HepG2 (cell line): ENCODE results near the gene CAT. TPM values are rescaled to one million over a fixed set of nuclear protein-coding genes. Genes with fewer than 3 reads are reported as not detected.
A peak's percentile ranks its signal among the peaks of the same experiment; 100 is the strongest.

ENCODE experiments used
- ELF3 ChIP-seq: IDR thresholded peaks from 2 replicates; pipeline ENCODE4 v1.6.1; 2016; ENCODE audit warnings: missing genetic modification reagents, missing compliant biosample characterization
- JUNB ChIP-seq: sonication (generic); formaldehyde crosslinking; IDR thresholded peaks from 2 replicates; pipeline ENCODE4 v1.8.0; 2022; ENCODE audit warnings: missing genetic modification reagents, mild to moderate bottlenecking, borderline replicate concordance
- KLF9 ChIP-seq: IDR thresholded peaks from 2 replicates; pipeline ENCODE4 v1.6.1; 2016; ENCODE audit warnings: low read depth
- NKX3-1 ChIP-seq: sonication (generic); formaldehyde crosslinking; IDR thresholded peaks from 2 replicates; pipeline ENCODE4 v1.5.0; 2020; ENCODE audit warnings: missing genetic modification reagents
- PCBP1 ChIP-seq: fragments of 200-400 bp; formaldehyde crosslinking; IDR thresholded peaks from 2 replicates; pipeline ENCODE4 v1.6.1; 2017; ENCODE audit warnings: mild to moderate bottlenecking, low read depth, low read length, borderline replicate concordance
- SNAPC2 ChIP-seq: sonication (generic); formaldehyde crosslinking; IDR thresholded peaks from 2 replicates; pipeline ENCODE4 v1.8.1; 2022; ENCODE audit warnings: mild to moderate bottlenecking, missing genetic modification reagents
- SP1 ChIP-seq, 2 experiments: fragments of 450-650 bp in 1 of 2; sonication (generic) in 1 of 2; formaldehyde crosslinking in 1 of 2; IDR thresholded peaks; 2 replicates each; pipeline versions ENCODE4 v1.4.0 to v1.6.1; 2016 to 2020; ENCODE audit warnings: missing genetic modification reagents in 1 of 2
- SP2 ChIP-seq: sonication (generic); formaldehyde crosslinking; IDR thresholded peaks from 2 replicates; pipeline ENCODE4 v1.5.1; 2020; ENCODE audit warnings: mild to moderate bottlenecking, missing genetic modification reagents
- ZFP37 ChIP-seq: sonication (generic); formaldehyde crosslinking; IDR thresholded peaks from 2 replicates; pipeline ENCODE4 v1.4.0; 2020; ENCODE audit warnings: missing genetic modification reagents, borderline replicate concordance
- ZNF205 ChIP-seq: IDR thresholded peaks from 2 replicates; pipeline ENCODE4 v1.6.1; 2018; ENCODE audit warnings: missing biosample characterization, missing genetic modification reagents
- ZNF282 ChIP-seq: fragments of 450-650 bp; IDR thresholded peaks from 2 replicates; pipeline ENCODE4 v1.6.1; 2018; ENCODE audit not compliant: partially characterized antibody
- ZNF567 ChIP-seq: sonication (generic); formaldehyde crosslinking; IDR thresholded peaks from 2 replicates; pipeline ENCODE4 v1.8.1; 2023; ENCODE audit warnings: mild to moderate bottlenecking, missing genetic modification reagents, borderline replicate concordance
- ZNF577 ChIP-seq: sonication (generic); formaldehyde crosslinking; IDR thresholded peaks from 2 replicates; pipeline ENCODE4 v1.4.0; 2020; ENCODE audit warnings: mild to moderate bottlenecking, low read depth, missing genetic modification reagents, borderline replicate concordance
- ZNF614 ChIP-seq: IDR thresholded peaks from 2 replicates; pipeline ENCODE4 v1.6.1; 2018; ENCODE audit warnings: missing biosample characterization, missing genetic modification reagents, inconsistent platforms, borderline replicate concordance
- ZNF616 ChIP-seq: sonication (generic); formaldehyde crosslinking; IDR thresholded peaks from 2 replicates; pipeline ENCODE4 v1.5.0; 2020; ENCODE audit warnings: low read depth, mild to moderate bottlenecking, missing genetic modification reagents
- ZNF747 ChIP-seq: sonication (generic); formaldehyde crosslinking; IDR thresholded peaks from 2 replicates; pipeline ENCODE4 v1.8.1; 2023; ENCODE audit warnings: missing genetic modification reagents, mild to moderate bottlenecking, borderline replicate concordance
- ZNF75D ChIP-seq: sonication (generic); formaldehyde crosslinking; IDR thresholded peaks from 2 replicates; pipeline ENCODE4 v1.8.1; 2023; ENCODE audit warnings: missing genetic modification reagents, mild to moderate bottlenecking, borderline replicate concordance
- polyA plus RNA-seq, 8 experiments: library from polyadenylated mRNA; depleted of rRNA in 3 of 8; stranded (reverse) in 7 of 8; unstranded in 1 of 8; fragments of >200 nt; fragmentation: Illumina TruSeq in 4 of 8; extraction: Trizol in 4 of 8; gene quantifications; 2 replicates each; pipeline versions ENCODE4 v1.2.1 to v1.2.3, GENCODE V29; 2011 to 2016; ENCODE audit warnings: low read depth in 4 of 8, missing spikeins in 1 of 8, mixed read lengths in 1 of 8; ENCODE audit not compliant: insufficient read depth in 1 of 8
- total RNA-seq, 5 experiments: library from RNA; depleted of rRNA; stranded (reverse); fragments of >200 nt; fragmentation: Illumina TruSeq; extraction: Trizol; gene quantifications; 2 replicates each; pipeline ENCODE4 v1.2.3, GENCODE V29; 2016; ENCODE audit warnings: low read depth in 1 of 5
- TF ChIP-seq, protein P1 (sequence below): sonication (generic); formaldehyde crosslinking; IDR thresholded peaks from 2 replicates; pipeline ENCODE4 v1.5.1; 2020; ENCODE audit warnings: mild to moderate bottlenecking, missing genetic modification reagents, borderline replicate concordance
- TF ChIP-seq, protein P2 (sequence below): sonication (generic); formaldehyde crosslinking; IDR thresholded peaks from 2 replicates; pipeline ENCODE4 v1.5.1; 2020; ENCODE audit warnings: missing genetic modification reagents, mild to moderate bottlenecking, borderline replicate concordance
- TF ChIP-seq, protein P3 (sequence below): IDR thresholded peaks from 2 replicates; pipeline ENCODE4 v1.6.1; 2016

Gene CAT
- total and polyA plus RNA-seq, 2 of the 13 experiments (the other 11 are each of a cell fraction or from before 2014, with no cell fraction given): 107 to 136 TPM

DNA sequence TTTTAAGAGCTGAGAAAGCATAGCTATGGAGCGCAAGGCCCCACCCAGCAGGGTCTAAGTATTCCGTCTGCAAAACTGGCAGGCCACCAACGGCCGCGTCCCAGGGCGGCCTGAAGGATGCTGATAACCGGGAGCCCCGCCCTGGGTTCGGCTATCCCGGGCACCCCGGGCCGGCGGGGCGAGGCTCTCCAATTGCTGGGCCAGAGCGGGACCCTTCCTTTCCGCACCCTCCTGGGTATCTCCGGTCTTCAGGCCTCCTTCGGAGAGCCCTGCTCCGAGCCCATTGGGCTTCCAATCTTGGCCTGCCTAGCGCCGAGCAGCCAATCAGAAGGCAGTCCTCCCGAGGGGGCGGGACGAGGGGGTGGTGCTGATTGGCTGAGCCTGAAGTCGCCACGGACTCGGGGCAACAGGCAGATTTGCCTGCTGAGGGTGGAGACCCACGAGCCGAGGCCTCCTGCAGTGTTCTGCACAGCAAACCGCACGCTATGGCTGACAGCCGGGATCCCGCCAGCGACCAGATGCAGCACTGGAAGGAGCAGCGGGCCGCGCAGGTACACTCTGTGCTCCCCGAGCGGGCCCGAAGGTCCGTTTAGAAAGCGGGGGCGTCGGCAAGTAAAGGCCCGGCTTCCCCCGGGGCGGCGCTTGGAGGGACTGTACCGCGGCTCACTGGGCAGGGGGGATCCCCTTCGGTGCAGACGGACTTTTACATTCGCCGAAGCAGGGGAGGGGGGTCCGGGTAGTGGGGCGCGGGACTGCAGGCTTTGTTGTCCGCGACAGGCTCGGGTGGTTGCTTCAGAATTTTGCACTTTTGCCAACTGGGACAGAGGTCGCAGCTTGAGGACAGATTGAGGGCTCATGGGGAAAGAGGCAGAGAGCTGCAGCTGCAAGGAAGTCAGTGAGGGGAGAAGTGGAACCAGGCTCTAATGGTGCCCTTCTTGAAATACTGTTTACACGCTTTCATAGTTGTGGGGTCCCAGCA, at the start of gene CAT (continued):
- TF ChIP-seq SP1 (IDR thresholded peaks at IDR 0.05) (no peak), SP1 (CRISPR knock-in tag; IDR thresholded peaks at IDR 0.05) (peak; percentile 83), ZNF616 (peak; percentile 34; the same call in 1 of the 2 replicates), ELF3 (no peak; the same call in 1 of the 2 replicates), KLF9 (no peak), ZNF205 (CRISPR knock-in tag) (no peak), SNAPC2 (0 out of 2 replicates have a peak, but pooled peaks have one; percentile 70), NKX3-1 (CRISPR knock-in tag) (no peak), ZFP37 (CRISPR knock-in tag) (no peak), ZNF567 (CRISPR knock-in tag) (0 out of 2 replicates have a peak, but pooled peaks have one; percentile 57), ZNF747 (peak; percentile 40; the same call in 1 of the 2 replicates), ZNF614 (no peak), JUNB (no peak), SP2 (peak; percentile 97), ZNF577 (no peak), PCBP1 (0 out of 2 replicates have a peak, but pooled peaks have one; percentile 65), ZNF282 (no peak), ZNF75D (CRISPR knock-in tag) (no peak)
- TF ChIP-seq, protein P1, sequence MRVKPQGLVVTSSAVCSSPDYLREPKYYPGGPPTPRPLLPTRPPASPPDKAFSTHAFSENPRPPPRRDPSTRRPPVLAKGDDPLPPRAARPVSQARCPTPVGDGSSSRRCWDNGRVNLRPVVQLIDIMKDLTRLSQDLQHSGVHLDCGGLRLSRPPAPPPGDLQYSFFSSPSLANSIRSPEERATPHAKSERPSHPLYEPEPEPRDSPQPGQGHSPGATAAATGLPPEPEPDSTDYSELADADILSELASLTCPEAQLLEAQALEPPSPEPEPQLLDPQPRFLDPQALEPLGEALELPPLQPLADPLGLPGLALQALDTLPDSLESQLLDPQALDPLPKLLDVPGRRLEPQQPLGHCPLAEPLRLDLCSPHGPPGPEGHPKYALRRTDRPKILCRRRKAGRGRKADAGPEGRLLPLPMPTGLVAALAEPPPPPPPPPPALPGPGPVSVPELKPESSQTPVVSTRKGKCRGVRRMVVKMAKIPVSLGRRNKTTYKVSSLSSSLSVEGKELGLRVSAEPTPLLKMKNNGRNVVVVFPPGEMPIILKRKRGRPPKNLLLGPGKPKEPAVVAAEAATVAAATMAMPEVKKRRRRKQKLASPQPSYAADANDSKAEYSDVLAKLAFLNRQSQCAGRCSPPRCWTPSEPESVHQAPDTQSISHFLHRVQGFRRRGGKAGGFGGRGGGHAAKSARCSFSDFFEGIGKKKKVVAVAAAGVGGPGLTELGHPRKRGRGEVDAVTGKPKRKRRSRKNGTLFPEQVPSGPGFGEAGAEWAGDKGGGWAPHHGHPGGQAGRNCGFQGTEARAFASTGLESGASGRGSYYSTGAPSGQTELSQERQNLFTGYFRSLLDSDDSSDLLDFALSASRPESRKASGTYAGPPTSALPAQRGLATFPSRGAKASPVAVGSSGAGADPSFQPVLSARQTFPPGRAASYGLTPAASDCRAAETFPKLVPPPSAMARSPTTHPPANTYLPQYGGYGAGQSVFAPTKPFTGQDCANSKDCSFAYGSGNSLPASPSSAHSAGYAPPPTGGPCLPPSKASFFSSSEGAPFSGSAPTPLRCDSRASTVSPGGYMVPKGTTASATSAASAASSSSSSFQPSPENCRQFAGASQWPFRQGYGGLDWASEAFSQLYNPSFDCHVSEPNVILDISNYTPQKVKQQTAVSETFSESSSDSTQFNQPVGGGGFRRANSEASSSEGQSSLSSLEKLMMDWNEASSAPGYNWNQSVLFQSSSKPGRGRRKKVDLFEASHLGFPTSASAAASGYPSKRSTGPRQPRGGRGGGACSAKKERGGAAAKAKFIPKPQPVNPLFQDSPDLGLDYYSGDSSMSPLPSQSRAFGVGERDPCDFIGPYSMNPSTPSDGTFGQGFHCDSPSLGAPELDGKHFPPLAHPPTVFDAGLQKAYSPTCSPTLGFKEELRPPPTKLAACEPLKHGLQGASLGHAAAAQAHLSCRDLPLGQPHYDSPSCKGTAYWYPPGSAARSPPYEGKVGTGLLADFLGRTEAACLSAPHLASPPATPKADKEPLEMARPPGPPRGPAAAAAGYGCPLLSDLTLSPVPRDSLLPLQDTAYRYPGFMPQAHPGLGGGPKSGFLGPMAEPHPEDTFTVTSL (CRISPR knock-in tag): no peak
- TF ChIP-seq, protein P2, sequence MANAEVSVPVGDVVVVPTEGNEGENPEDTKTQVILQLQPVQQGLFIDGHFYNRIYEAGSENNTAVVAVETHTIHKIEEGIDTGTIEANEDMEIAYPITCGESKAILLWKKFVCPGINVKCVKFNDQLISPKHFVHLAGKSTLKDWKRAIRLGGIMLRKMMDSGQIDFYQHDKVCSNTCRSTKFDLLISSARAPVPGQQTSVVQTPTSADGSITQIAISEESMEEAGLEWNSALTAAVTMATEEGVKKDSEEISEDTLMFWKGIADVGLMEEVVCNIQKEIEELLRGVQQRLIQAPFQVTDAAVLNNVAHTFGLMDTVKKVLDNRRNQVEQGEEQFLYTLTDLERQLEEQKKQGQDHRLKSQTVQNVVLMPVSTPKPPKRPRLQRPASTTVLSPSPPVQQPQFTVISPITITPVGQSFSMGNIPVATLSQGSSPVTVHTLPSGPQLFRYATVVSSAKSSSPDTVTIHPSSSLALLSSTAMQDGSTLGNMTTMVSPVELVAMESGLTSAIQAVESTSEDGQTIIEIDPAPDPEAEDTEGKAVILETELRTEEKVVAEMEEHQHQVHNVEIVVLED (CRISPR knock-in tag): peak; percentile 48; the same call in 1 of the 2 replicates
- TF ChIP-seq, protein P3, sequence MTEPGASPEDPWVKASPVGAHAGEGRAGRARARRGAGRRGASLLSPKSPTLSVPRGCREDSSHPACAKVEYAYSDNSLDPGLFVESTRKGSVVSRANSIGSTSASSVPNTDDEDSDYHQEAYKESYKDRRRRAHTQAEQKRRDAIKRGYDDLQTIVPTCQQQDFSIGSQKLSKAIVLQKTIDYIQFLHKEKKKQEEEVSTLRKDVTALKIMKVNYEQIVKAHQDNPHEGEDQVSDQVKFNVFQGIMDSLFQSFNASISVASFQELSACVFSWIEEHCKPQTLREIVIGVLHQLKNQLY (CRISPR knock-in tag): no peak
